K562 (cell line): Measurements from ENCODE around the gene SLC31A1. TPM values are rescaled to one million over a fixed set of nuclear protein-coding genes. Genes with fewer than 3 reads are reported as not detected.

Experiments
- ATAC-seq: fragments of 200-7000 bp; cut with Tn5 transposase; 3 replicates; pipeline ENCODE4 v1.9.1; 2020; ENCODE audit warnings: moderate library complexity
- BruUV-seq: library from RNA; stranded (reverse); fragments of 400-500 nt; replicated peaks from 2 replicates; lab custom pipeline; 2021; lab: Mats Ljungman, UMichigan
- CTCF ChIA-PET: fragments of 300-600 bp; formaldehyde crosslinking; extraction: SDS; loops from one replicate; lab custom pipeline; 2021; ENCODE audit warnings: low intra/inter-chr PET ratio; lab: Yijun Ruan, JAX
- POLR2A ChIA-PET: fragments of 300-600, 350-650 bp; sonication (Branson Sonifier 250); formaldehyde crosslinking; extraction: SDS; loops from one replicate; lab custom pipeline; 2021; ENCODE audit warnings: antibody characterized with exemption, inconsistent platforms; lab: Yijun Ruan, JAX
- DNase-seq, 4 experiments: peaks; one replicate each; pipeline versions ENCODE4 v3.0.0 to v3.0.0-alpha.2; 2011 to 2018; ENCODE audit warnings: low spot score in 3 of 4, mixed read lengths in 3 of 4; ENCODE audit errors: extremely low read depth in 1 of 4
- FAIRE-seq: peaks from 2 replicates; lab custom pipeline; 2011; peaks lifted over from hg19 to GRCh38; lab: Jason Lieb, UNC
- H2AFZ ChIP-seq: 2 replicates; pipeline ENCODE4 v1.6.0; 2011; ENCODE audit warnings: low read depth, low read length, control low read depth, inconsistent platforms
- H3K27ac ChIP-seq: fragments of 200-600 bp; 3 replicates; pipeline ENCODE4 v1.8.0; 2011; ENCODE audit warnings: low read depth, mild to moderate bottlenecking, control low read depth, inconsistent platforms, low read length, moderate library complexity, mixed read lengths; ENCODE audit errors: extremely low read depth
- H3K27me3 ChIP-seq, 2 experiments: fragments of 300-600 bp in 1 of 2; 2 replicates in 1 of 2; 3 replicates in 1 of 2; pipeline versions ENCODE4 v1.6.0 to v1.8.0; 2011; ENCODE audit warnings: inconsistent platforms in 2 of 2, low read length in 2 of 2, mild to moderate bottlenecking in 1 of 2, mixed read lengths in 1 of 2, moderate library complexity in 1 of 2; ENCODE audit not compliant: control insufficient read depth in 2 of 2, insufficient read depth in 2 of 2
- H3K36me3 ChIP-seq: fragments of 300-600 bp; 3 replicates; pipeline ENCODE4 v1.8.0; 2011; ENCODE audit warnings: mild to moderate bottlenecking, low read length, inconsistent platforms; ENCODE audit not compliant: control insufficient read depth, insufficient read depth
- H3K4me1 ChIP-seq, 2 experiments: fragments of 200-600 bp in 1 of 2; replicated peaks in 1 of 2; 2 replicates in 1 of 2; 3 replicates in 1 of 2; pipeline versions ENCODE4 v1.5.1 to v1.8.0; 2011; ENCODE audit warnings: inconsistent platforms in 2 of 2, low read length in 2 of 2, mild to moderate bottlenecking in 1 of 2, mixed read lengths in 1 of 2, moderate library complexity in 1 of 2; ENCODE audit not compliant: control insufficient read depth in 2 of 2, insufficient read depth in 2 of 2
- H3K4me2 ChIP-seq: 2 replicates; pipeline ENCODE4 v1.6.1; 2011; ENCODE audit warnings: low read length, control low read depth, inconsistent platforms, mixed read lengths; ENCODE audit not compliant: insufficient read depth
- H3K4me3 ChIP-seq: fragments of 200-600 bp; sonication (generic), shearing (Covaris generic); 2 replicates; pipeline ENCODE4 v1.5.1; 2016; ENCODE audit warnings: control low read depth, inconsistent platforms
- H3K79me2 ChIP-seq: fragments of 200-600 bp; 3 replicates; pipeline ENCODE4 v1.8.0; 2011; ENCODE audit warnings: low read length, inconsistent platforms; ENCODE audit not compliant: control insufficient read depth, insufficient read depth
- H3K9ac ChIP-seq, 2 experiments: 2 replicates each; pipeline versions ENCODE4 v1.6.0 to v1.6.1; 2011; ENCODE audit warnings: low read depth in 2 of 2, low read length in 2 of 2, control low read depth in 1 of 2, inconsistent platforms in 1 of 2, mild to moderate bottlenecking in 1 of 2, mixed read lengths in 1 of 2; ENCODE audit not compliant: insufficient read depth in 1 of 2
- H3K9me1 ChIP-seq: one replicate; pipeline ENCODE4 v1.6.0; 2011; ENCODE audit warnings: inconsistent platforms, mild to moderate bottlenecking, low read length, moderate library complexity; ENCODE audit not compliant: control insufficient read depth, insufficient read depth
- H3K9me3 ChIP-seq: replicated peaks from 2 replicates; pipeline ENCODE4 v1.5.1; 2011; ENCODE audit warnings: low read depth, low read length, inconsistent platforms; ENCODE audit not compliant: control insufficient read depth, insufficient read depth
- H4K20me1 ChIP-seq: replicated peaks from 2 replicates; pipeline ENCODE4 v1.6.1; 2011; ENCODE audit warnings: low read length, inconsistent platforms, mixed read lengths; ENCODE audit not compliant: control insufficient read depth, insufficient read depth
- ARID3A ChIP-seq: IDR thresholded peaks from 2 replicates; pipeline ENCODE4 v1.6.1; 2012; ENCODE audit warnings: low read depth, low read length, improper control_type of control experiment, borderline replicate concordance
- C11orf30 ChIP-seq: fragments of 450-650 bp; IDR thresholded peaks from 2 replicates; pipeline ENCODE4 v1.6.1; 2016; ENCODE audit warnings: low read depth, mild to moderate bottlenecking
- CLOCK ChIP-seq: fragments of 250-450 bp; sonication (Bioruptor Pico); IDR thresholded peaks from 2 replicates; pipeline ENCODE4 v1.4.0; 2020; ENCODE audit warnings: mild to moderate bottlenecking, moderate library complexity, borderline replicate concordance
- HINFP ChIP-seq: fragments of 450-650 bp; conservative IDR thresholded peaks from 2 replicates; pipeline ENCODE4 v1.6.1; 2016; ENCODE audit warnings: missing genetic modification characterization, low read depth, mild to moderate bottlenecking, control low read depth, missing compliant biosample characterization
- MAFK ChIP-seq: IDR thresholded peaks from 2 replicates; pipeline ENCODE4 v1.6.1; 2011; ENCODE audit warnings: low read length, improper control_type of control experiment
- NELFE ChIP-seq: IDR thresholded peaks from 2 replicates; pipeline ENCODE4 v1.6.1; 2011; ENCODE audit warnings: mild to moderate bottlenecking; ENCODE audit not compliant: insufficient read depth, insufficient read length
- NR2F6 ChIP-seq: fragments of 450-650 bp; formaldehyde crosslinking; IDR thresholded peaks from 2 replicates; pipeline ENCODE4 v1.4.0; 2020; ENCODE audit warnings: mild to moderate bottlenecking
- SNIP1 ChIP-seq: fragments of 450-650 bp; IDR thresholded peaks from 2 replicates; pipeline ENCODE4 v1.7.1; 2017; ENCODE audit warnings: low read depth, mild to moderate bottlenecking
- TRIM25 ChIP-seq: fragments of 450-650 bp; IDR thresholded peaks from 2 replicates; pipeline ENCODE4 v1.7.0; 2016; ENCODE audit warnings: borderline replicate concordance
- USF2 ChIP-seq: sonication (generic); formaldehyde crosslinking; IDR thresholded peaks from 2 replicates; pipeline ENCODE4 v1.5.0; 2020; ENCODE audit warnings: missing genetic modification reagents
- ZKSCAN3 ChIP-seq: fragments of 250-450 bp; sonication (Bioruptor Pico); IDR thresholded peaks from 2 replicates; pipeline ENCODE4 v1.4.0; 2020
- ZNF133 ChIP-seq: fragments of 250-450 bp; sonication (Bioruptor Pico); IDR thresholded peaks from 2 replicates; pipeline ENCODE4 v1.4.0; 2020; ENCODE audit warnings: mild to moderate bottlenecking
- ZNF655 ChIP-seq: fragments of 250-450 bp; sonication (Bioruptor Pico); IDR thresholded peaks from 2 replicates; pipeline ENCODE4 v1.5.0; 2021
- WGBS: fragments of 100-300 bp; shearing (Covaris generic); methylation state at CpG from one replicate; pipeline ENCODE4 v1.1.6; 2016; ENCODE audit warnings: low coverage, mixed read lengths; ENCODE audit not compliant: insufficient coverage; ENCODE audit errors: missing lambda C conversion rate; 5-methylcytosine and 5-hydroxymethylcytosine counted together
- in situ Hi-C: fragments of 300-500 bp; cut with MboI; formaldehyde crosslinking; loops from 4 replicates; pipeline ENCODE4 v1.15.0; 2018; ENCODE audit warnings: inconsistent platforms, mixed read lengths
- intact Hi-C: fragments of 100-400 bp; cut with micrococcal nuclease; formaldehyde crosslinking; loops from 2 replicates; pipeline ENCODE4 v1.14.2; 2022
- polyA plus RNA-seq, 8 experiments: library from polyadenylated mRNA; depleted of rRNA in 4 of 8; stranded (reverse) in 5 of 8; unstranded in 3 of 8; fragments of >200 nt; fragmentation: Nextera tagmentation in 2 of 8; fragmentation: Illumina TruSeq in 1 of 8; extraction: Ambion mirVana in 2 of 8; extraction: Trizol in 1 of 8; gene quantifications; 2 replicates each; pipeline versions ENCODE4 v1.2.1 to v1.2.3, GENCODE V29; 2011 to 2014; ENCODE audit warnings: inconsistent platforms in 1 of 8, missing spikeins in 1 of 8
- total RNA-seq, 7 experiments: library from RNA; depleted of rRNA in 6 of 7; stranded (reverse); fragments of >200 nt in 6 of 7; fragmentation: Illumina TruSeq in 2 of 7; extraction: Trizol in 2 of 7; gene quantifications; 2 replicates each; pipeline versions ENCODE4 v1.2.1 to v1.2.3, GENCODE V29; 2011 to 2021; ENCODE audit warnings: low replicate concordance in 1 of 7

SLC31A1 gene
- total and polyA plus RNA-seq, 9 of the 15 experiments (the other 6 are each of a cell fraction or from before 2014, with no cell fraction given) = 15.4 to 40.7 (median 25.9) TPM

- BruUV-seq = no TSS peak
- Histone ChIP-seq H3K4me3 (no peak overlapping the region), H3K9me3 (no peaks in the 10 kb centered on the region), H3K9ac (no peak overlapping the region), H3K79me2 (no peaks in the 10 kb centered on the region), H4K20me1 (no peaks in the 10 kb centered on the region), H3K36me3 (peaks cover 65% of the 10 kb centered on the region), H2AFZ (no peak overlapping the region), H3K9me1 (no peaks in the 10 kb centered on the region), H3K27ac (no peak overlapping the region), H3K4me1 (no peaks in the 10 kb centered on the region), H3K27me3 (no peaks in the 10 kb centered on the region), H3K4me2 (no peak overlapping the region)
- POLR2A ChIA-PET = interaction anchor here (1.8 kb wide), 1 partner anchor 16 kb away, joined by 5 read pairs; the partner anchor contains the start of genes FKBP15 and SLC31A1
- CTCF ChIA-PET = no interaction called here
- intact Hi-C loops (no loop called here), in situ Hi-C loops (no loop called here)
- WGBS = 100% methylated on average over 2 of the region's 2 CpGs
- no peak for ATAC-seq
- DNase-seq = no peak
- FAIRE-seq = no peak
- TF ChIP-seq ZNF133 = no peak
- TF ChIP-seq ZKSCAN3 = no peak
- TF ChIP-seq NELFE = no peak
- no peak for TF ChIP-seq TRIM25
- no peak for TF ChIP-seq ARID3A
- no peak for TF ChIP-seq SNIP1
- no peak for TF ChIP-seq ZNF655
- peak; percentile 77 for TF ChIP-seq C11orf30
- TF ChIP-seq NR2F6 (CRISPR knock-in tag) = no peak
- peak; percentile 57; the same call in 1 of the 2 replicates for TF ChIP-seq MAFK
- no peak for TF ChIP-seq USF2 (CRISPR knock-in tag)
- no peak for TF ChIP-seq CLOCK (CRISPR knock-in tag)
- no peak for TF ChIP-seq HINFP (tag)
Observed at GRCh38 chr9:113205432-113205831, 15.9 kb upstream of the SLC31A1 start.
